HUES6 (cell line): ENCODE results near the gene TMEM63B.
"Not testable (repeated sequence)": the region's sequence is repeated elsewhere in the genome, so short reads cannot be mapped to it uniquely, and the experiment has no call there.

ENCODE experiments used
- H3K27ac ChIP-seq: 2 replicates; pipeline ENCODE4 v1.7.0; 2013; ENCODE audit warnings: low read depth, mild to moderate bottlenecking, low read length, inconsistent platforms
- H3K27me3 ChIP-seq: 2 replicates; pipeline ENCODE4 v1.6.1; 2013; ENCODE audit warnings: low read length; ENCODE audit not compliant: control insufficient read depth, insufficient read depth
- H3K36me3 ChIP-seq: 2 replicates; pipeline ENCODE4 v1.6.1; 2013; ENCODE audit warnings: low read length; ENCODE audit not compliant: control insufficient read depth, insufficient read depth
- H3K4me1 ChIP-seq: 2 replicates; pipeline ENCODE4 v1.6.1; 2013; ENCODE audit warnings: low read length; ENCODE audit not compliant: control insufficient read depth, insufficient read depth
- H3K4me3 ChIP-seq: 2 replicates; pipeline ENCODE4 v1.5.1; 2013; ENCODE audit warnings: low read depth, low read length
- H3K9ac ChIP-seq: one replicate; pipeline ENCODE4 v1.6.1; 2013; ENCODE audit warnings: mild to moderate bottlenecking, low read length
- H3K9me3 ChIP-seq: 2 replicates; pipeline ENCODE4 v1.6.1; 2013; ENCODE audit warnings: low read depth, low read length; ENCODE audit not compliant: control insufficient read depth, insufficient read depth

TMEM63B gene

GRCh38 chr6:44086931-44087574, 40.3 kb upstream of the TMEM63B start:
- Histone ChIP-seq H3K36me3 (peaks cover 7% of the 10 kb centered on the region), H3K27me3 (no peaks in the 10 kb centered on the region), H3K9me3 (no peaks in the 10 kb centered on the region), H3K4me1 (peaks cover 8% of the 10 kb centered on the region), H3K4me3 (no peak overlapping the region), H3K27ac (no peak overlapping the region), H3K9ac (no peak overlapping the region)

- Histone ChIP-seq H3K9me3 (no peaks in the 10 kb centered on the region), H3K9ac (no peak overlapping the region), H3K36me3 (peaks cover 7% of the 10 kb centered on the region), H3K4me1 (peaks cover 8% of the 10 kb centered on the region), H3K27me3 (no peaks in the 10 kb centered on the region), H3K27ac (no peak overlapping the region), H3K4me3 (no peak overlapping the region)
Observed at GRCh38 chr6:44087623-44088022, 39.7 kb upstream of the TMEM63B start.

GRCh38 chr6:44088827-44089590, 38.3 kb upstream of the TMEM63B start:
- peaks cover 11% of the 10 kb centered on the region for H3K36me3 ChIP-seq
- H3K4me1 ChIP-seq, result peaks cover 8% of the 10 kb centered on the region

GRCh38 chr6:44090465-44090864, 36.9 kb upstream of the TMEM63B start:
- Histone ChIP-seq H3K9ac (no peak overlapping the region), H3K4me1 (no peaks in the 10 kb centered on the region), H3K27me3 (no peaks in the 10 kb centered on the region), H3K27ac (no peak overlapping the region), H3K4me3 (no peak overlapping the region), H3K36me3 (peaks cover 18% of the 10 kb centered on the region), H3K9me3 (no peaks in the 10 kb centered on the region)

More at GRCh38 chr6:44088827-44089590, 38.3 kb upstream of the TMEM63B start:
- Histone ChIP-seq H3K9ac (no peak overlapping the region), H3K4me3 (no peak overlapping the region), H3K9me3 (no peaks in the 10 kb centered on the region), H3K27ac (no peak overlapping the region), H3K27me3 (no peaks in the 10 kb centered on the region)

- peaks cover 18% of the 10 kb centered on the region for H3K36me3 ChIP-seq
- not testable (repeated sequence) for H3K9ac ChIP-seq, H3K9me3 ChIP-seq, H3K4me1 ChIP-seq, H3K4me3 ChIP-seq, H3K27ac ChIP-seq, H3K27me3 ChIP-seq
Observed at GRCh38 chr6:44091356-44091755, 36.0 kb upstream of the TMEM63B start.

- no peak overlapping the region for H3K4me3 ChIP-seq
- H3K27ac ChIP-seq, result no peak overlapping the region
- no peak overlapping the region for H3K9ac ChIP-seq
- H3K27me3 ChIP-seq, result no peaks in the 10 kb centered on the region
- H3K36me3 ChIP-seq, result peaks cover 18% of the 10 kb centered on the region
- H3K9me3 ChIP-seq, result no peaks in the 10 kb centered on the region
- H3K4me1 ChIP-seq, result no peaks in the 10 kb centered on the region
Observed at GRCh38 chr6:44091981-44092884, 35.1 kb upstream of the TMEM63B start.

- Histone ChIP-seq H3K9me3 (no peaks in the 10 kb centered on the region), H3K36me3 (peaks cover 18% of the 10 kb centered on the region), H3K27me3 (no peaks in the 10 kb centered on the region), H3K27ac (no peak overlapping the region), H3K9ac (no peak overlapping the region), H3K4me1 (no peaks in the 10 kb centered on the region), H3K4me3 (no peak overlapping the region)
Observed at GRCh38 chr6:44093066-44093465, 34.3 kb upstream of the TMEM63B start.

- Histone ChIP-seq H3K36me3 (peaks cover 18% of the 10 kb centered on the region), H3K9me3 (no peaks in the 10 kb centered on the region), H3K4me1 (no peaks in the 10 kb centered on the region), H3K4me3 (no peak overlapping the region), H3K27me3 (no peaks in the 10 kb centered on the region), H3K27ac (no peak overlapping the region), H3K9ac (no peak overlapping the region)
Observed at GRCh38 chr6:44093750-44094402, 33.5 kb upstream of the TMEM63B start.

GRCh38 chr6:44094403-44095242, 32.7 kb upstream of the TMEM63B start:
- Histone ChIP-seq H3K4me3 (no peak overlapping the region), H3K4me1 (no peaks in the 10 kb centered on the region), H3K27me3 (no peaks in the 10 kb centered on the region), H3K27ac (no peak overlapping the region), H3K36me3 (peaks cover 21% of the 10 kb centered on the region), H3K9ac (no peak overlapping the region), H3K9me3 (no peaks in the 10 kb centered on the region)

- not testable (repeated sequence) for H3K27ac ChIP-seq, H3K9me3 ChIP-seq, H3K4me1 ChIP-seq, H3K27me3 ChIP-seq, H3K4me3 ChIP-seq, H3K9ac ChIP-seq
- H3K36me3 ChIP-seq, result peaks cover 23% of the 10 kb centered on the region
Observed at GRCh38 chr6:44095243-44095623, 32.1 kb upstream of the TMEM63B start.
